Epithelial cell of prostate (primary cell): ENCODE results near the gene HYAL1.
"Not testable (repeated sequence)": the region's sequence is repeated elsewhere in the genome, so short reads cannot be mapped to it uniquely, and the experiment has no call there.

Source experiments
- DNase-seq: peaks from one replicate; pipeline ENCODE4 v3.0.0-alpha.2; 2011; ENCODE audit warnings: low read depth, low spot score
- H3K27ac ChIP-seq: fragments of 450-650 bp; 2 replicates; pipeline ENCODE4 v1.5.1; 2017; ENCODE audit warnings: mild to moderate bottlenecking

Gene HYAL1

GRCh38 chr3:50296721-50297383, 6.5 kb downstream of the HYAL1 start:
- DNase-seq, result no peak
- no peak overlapping the region for H3K27ac ChIP-seq

- no peak overlapping the region for H3K27ac ChIP-seq
- DNase-seq, result no peak
These were observed 7.6 kb downstream of the HYAL1 start for GRCh38 chr3:50295553-50296431.

GRCh38 chr3:50294492-50295403, 8.6 kb downstream of the HYAL1 start:
- DNase-seq, result no peak
- no peak overlapping the region for H3K27ac ChIP-seq

- DNase-seq, result no peak
- no peak overlapping the region for H3K27ac ChIP-seq
These were observed 9.3 kb downstream of the HYAL1 start for GRCh38 chr3:50294089-50294488.

- peak overlapping the region; percentile 63 for H3K27ac ChIP-seq
- DNase-seq, result no peak
These were observed 10.1 kb downstream of the HYAL1 start for GRCh38 chr3:50293079-50293801.

- peak; percentile 84 for DNase-seq
- H3K27ac ChIP-seq, result peak within 1 kb of the TSS; percentile 63
These were observed 11.0 kb downstream of the HYAL1 start, which contains the start of gene IFRD2 for GRCh38 chr3:50292159-50293078. Gene IFRD2 (minus strand): TSS chr3:50292429. CDS start chr3:50292274, 155 bp downstream.

GRCh38 chr3:50290161-50290641, 13.2 kb downstream of the HYAL1 start:
- DNase-seq, result no peak
- no peak overlapping the region for H3K27ac ChIP-seq

- DNase-seq, result no peak
- H3K27ac ChIP-seq, result no peak overlapping the region
These were observed 14.2 kb downstream of the HYAL1 start for GRCh38 chr3:50289130-50289529.

- DNase-seq, result no peak
- H3K27ac ChIP-seq, result no peak overlapping the region
These were observed 14.9 kb downstream of the HYAL1 start for GRCh38 chr3:50288387-50289007.

- no peak for DNase-seq
- no peak overlapping the region for H3K27ac ChIP-seq
These were observed 16.1 kb downstream of the HYAL1 start for GRCh38 chr3:50287262-50287661.

GRCh38 chr3:50286322-50287227, 16.8 kb downstream of the HYAL1 start:
- no peak overlapping the region for H3K27ac ChIP-seq
- DNase-seq, result no peak

GRCh38 chr3:50284121-50284520, 19.3 kb downstream of the HYAL1 start:
- not testable (repeated sequence) for DNase-seq, H3K27ac ChIP-seq

GRCh38 chr3:50279255-50280016, 23.9 kb downstream of the HYAL1 start:
- no peak overlapping the region for H3K27ac ChIP-seq
- no peak for DNase-seq

GRCh38 chr3:50278880-50279224, 24.5 kb downstream of the HYAL1 start, which contains the start of gene LSMEM2:
Gene LSMEM2 (plus strand): TSS chr3:50279087. CDS start chr3:50279114, 27 bp downstream.
- DNase-seq, result no peak
- H3K27ac ChIP-seq, result no peak within 1 kb of the TSS

GRCh38 chr3:50278123-50278879, 25.1 kb downstream of the HYAL1 start:
- no peak overlapping the region for H3K27ac ChIP-seq
- DNase-seq, result no peak

GRCh38 chr3:50276762-50277101, 26.6 kb downstream of the HYAL1 start:
- DNase-seq, result no peak
- H3K27ac ChIP-seq, result no peak overlapping the region
